NCI-H1092 (cell line): ENCODE measurements around the gene CADM2.
"Not testable (repeated sequence)": the region's sequence is repeated elsewhere in the genome, so short reads cannot be mapped to it uniquely, and the experiment has no call there.

Experiments used
- DNase-seq: peaks from one replicate; lab custom pipeline; 2025; lab: John Stamatoyannopoulos, UW

CADM2 gene

GRCh38 chr3:85077018-85077417 lies 118.2 kb downstream of the CADM2 start:
- no peak for DNase-seq

- no peak for DNase-seq
Observed at GRCh38 chr3:85081191-85081906, 122.6 kb downstream of the CADM2 start.

GRCh38 chr3:85090495-85090894 lies 131.7 kb downstream of the CADM2 start:
- DNase-seq, result no peak

- DNase-seq, result no peak
Observed at GRCh38 chr3:85100316-85100715, 141.5 kb downstream of the CADM2 start.

GRCh38 chr3:85102781-85103180 lies 144.0 kb downstream of the CADM2 start:
- DNase-seq, result no peak

GRCh38 chr3:85110393-85110792 lies 151.6 kb downstream of the CADM2 start:
- DNase-seq, result no peak

GRCh38 chr3:85120879-85121278 lies 162.1 kb downstream of the CADM2 start:
- no peak for DNase-seq

GRCh38 chr3:85132864-85133263 lies 174.1 kb downstream of the CADM2 start:
- not testable (repeated sequence) for DNase-seq

- not testable (repeated sequence) for DNase-seq
Observed at GRCh38 chr3:85133691-85134420, 175.1 kb downstream of the CADM2 start.

GRCh38 chr3:85142626-85143025 lies 183.8 kb downstream of the CADM2 start:
- no peak for DNase-seq

GRCh38 chr3:85148036-85148435 lies 189.2 kb downstream of the CADM2 start:
- DNase-seq, result peak; percentile 47

- no peak for DNase-seq
Observed at GRCh38 chr3:85151555-85151954, 192.8 kb downstream of the CADM2 start.

GRCh38 chr3:85153279-85153678 lies 194.5 kb downstream of the CADM2 start:
- not testable (repeated sequence) for DNase-seq

- no peak for DNase-seq
Observed at GRCh38 chr3:85159376-85159775, 200.6 kb downstream of the CADM2 start.

GRCh38 chr3:85161544-85161943 lies 202.8 kb downstream of the CADM2 start:
- DNase-seq, result no peak

- no peak for DNase-seq
Observed at GRCh38 chr3:85162905-85163304, 204.1 kb downstream of the CADM2 start.

GRCh38 chr3:85164436-85164835 lies 205.6 kb downstream of the CADM2 start:
- DNase-seq, result no peak

GRCh38 chr3:85167576-85167975 lies 208.8 kb downstream of the CADM2 start:
- DNase-seq, result no peak

- DNase-seq, result no peak
Observed at GRCh38 chr3:85170646-85171045, 211.9 kb downstream of the CADM2 start.

GRCh38 chr3:85171976-85172375 lies 213.2 kb downstream of the CADM2 start:
- DNase-seq, result no peak

GRCh38 chr3:85176799-85177198 lies 218.0 kb downstream of the CADM2 start:
- no peak for DNase-seq

GRCh38 chr3:85182975-85183752 lies 224.4 kb downstream of the CADM2 start:
- DNase-seq, result no peak

- DNase-seq, result no peak
Observed at GRCh38 chr3:85185495-85185894, 226.7 kb downstream of the CADM2 start.
